GM18517 (cell line): Measurements from ENCODE around the gene CRTC2.
"Not testable (repeated sequence)": the region's sequence is repeated elsewhere in the genome, so short reads cannot be mapped to it uniquely, and the experiment has no call there.

ENCODE experiments used
- ATAC-seq: cut with Tn5 transposase; IDR thresholded peaks from one replicate; pipeline ENCODE4 v1.9.1; 2021; ENCODE audit warnings: mild to moderate bottlenecking, moderate library complexity; ENCODE audit not compliant: unreplicated experiment

CRTC2 gene

DNA sequence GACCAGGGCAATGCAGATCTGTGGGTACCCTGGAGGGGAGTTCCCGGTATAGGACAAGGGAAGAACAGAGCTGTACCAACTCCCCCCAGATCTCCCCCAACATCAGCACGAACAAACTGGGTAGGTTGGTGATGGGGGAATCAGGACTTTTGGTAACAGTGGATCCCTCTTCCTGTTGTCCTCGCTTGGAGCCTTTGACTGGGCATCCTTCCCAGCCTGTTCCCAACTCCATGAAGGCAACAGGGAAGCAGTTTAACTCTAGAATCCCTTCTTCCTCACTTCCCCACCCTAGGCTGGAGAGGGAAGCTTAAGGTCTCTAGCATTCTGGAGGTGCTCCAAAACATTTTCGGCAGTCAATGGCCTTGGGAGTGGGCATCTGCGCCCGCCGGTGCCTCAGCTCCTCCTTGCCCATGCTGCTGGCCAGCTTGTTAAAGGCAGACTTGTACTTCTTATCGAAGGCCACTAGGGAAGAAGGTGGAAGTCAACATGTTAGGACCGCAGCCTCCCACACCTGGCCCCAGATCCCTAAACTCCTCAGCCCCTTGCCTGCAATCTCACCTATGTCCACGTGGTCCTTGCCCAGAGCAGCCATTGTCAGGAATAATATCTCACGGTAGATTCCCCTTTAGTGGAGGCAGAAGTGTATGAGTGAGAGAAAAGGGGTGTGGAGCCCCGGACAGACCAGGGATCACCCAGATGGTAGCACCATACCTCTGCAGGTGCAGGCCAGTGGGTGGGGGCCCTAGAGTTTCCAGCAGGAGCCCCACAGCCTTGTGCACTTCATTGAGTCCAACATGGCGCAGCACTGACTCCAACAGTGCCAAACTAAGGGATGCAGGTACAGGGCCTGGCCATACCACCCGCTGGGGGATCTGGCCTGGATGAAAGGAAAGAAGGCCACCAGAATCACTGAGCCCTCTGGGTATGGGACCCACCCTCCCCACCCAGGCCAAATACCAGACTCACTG is 28.1 kb downstream of the CRTC2 start:
- ATAC-seq: no peak

DNA sequence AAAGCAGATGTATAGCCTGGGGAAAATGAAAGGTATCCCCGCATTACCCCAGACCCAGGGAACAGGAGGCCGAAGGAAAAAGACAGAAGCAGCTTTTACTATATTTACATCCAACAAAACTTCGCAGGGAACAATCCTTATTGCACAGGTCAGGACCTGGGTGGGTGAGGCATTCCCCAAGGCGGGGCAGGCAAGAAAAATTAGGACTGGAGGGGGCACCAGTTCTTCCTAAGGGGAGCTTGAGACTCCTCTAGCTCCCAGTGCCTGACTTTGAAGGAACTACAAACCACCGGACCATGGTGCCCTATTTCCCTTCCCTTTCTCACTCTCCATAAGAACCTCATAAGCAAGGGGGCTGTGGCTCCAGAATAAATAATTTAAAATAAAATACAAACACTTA is 29.0 kb downstream of the CRTC2 start:
- no peak for ATAC-seq

DNA sequence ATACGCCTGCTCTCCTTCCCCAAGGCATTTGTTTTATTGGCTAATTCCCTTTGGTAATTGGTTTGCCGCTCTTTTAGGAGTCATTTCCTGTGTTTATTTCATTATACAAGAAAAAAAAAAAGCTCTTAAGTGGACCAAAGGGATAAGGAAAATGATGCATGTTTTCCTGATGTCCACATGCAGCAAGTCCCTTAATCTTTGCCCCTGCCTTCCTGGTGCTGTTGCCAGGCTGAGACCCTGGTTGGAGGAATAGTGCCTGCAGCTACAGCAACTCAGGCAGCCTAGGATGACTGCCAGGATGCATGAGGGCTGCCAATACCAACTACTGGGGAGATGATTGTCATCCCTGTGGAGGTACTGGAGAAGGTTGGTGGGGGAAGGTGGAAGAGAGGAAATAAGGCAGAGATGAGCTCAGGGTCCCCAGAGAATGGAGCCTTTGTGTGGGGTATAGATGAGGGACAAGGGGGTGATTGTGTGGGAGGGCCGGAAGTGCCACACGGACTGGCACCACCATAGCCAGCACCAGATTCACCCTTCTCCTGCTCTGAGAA is 29.5 kb downstream of the CRTC2 start:
- ATAC-seq: no peak

DNA sequence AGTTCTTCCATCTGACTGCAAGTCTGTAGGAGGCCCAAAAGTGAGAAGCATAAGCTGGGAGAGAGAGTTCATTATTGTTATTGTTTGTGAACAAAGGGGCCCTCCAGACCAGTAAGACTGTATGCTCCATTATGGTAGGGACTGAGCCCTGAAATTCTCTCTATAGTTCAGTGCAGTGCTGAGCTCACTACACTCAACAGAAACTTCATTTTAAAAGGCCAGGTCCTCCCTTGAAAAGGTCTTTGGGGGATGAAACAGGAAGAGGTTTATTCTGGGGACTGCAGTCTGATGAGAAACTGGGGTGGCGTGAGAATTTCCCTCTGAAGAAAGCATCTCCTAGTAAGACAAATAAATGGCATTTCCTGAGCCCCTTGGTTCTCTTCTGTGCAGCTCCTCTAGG is 30.2 kb downstream of the CRTC2 start:
- ATAC-seq: no peak

DNA sequence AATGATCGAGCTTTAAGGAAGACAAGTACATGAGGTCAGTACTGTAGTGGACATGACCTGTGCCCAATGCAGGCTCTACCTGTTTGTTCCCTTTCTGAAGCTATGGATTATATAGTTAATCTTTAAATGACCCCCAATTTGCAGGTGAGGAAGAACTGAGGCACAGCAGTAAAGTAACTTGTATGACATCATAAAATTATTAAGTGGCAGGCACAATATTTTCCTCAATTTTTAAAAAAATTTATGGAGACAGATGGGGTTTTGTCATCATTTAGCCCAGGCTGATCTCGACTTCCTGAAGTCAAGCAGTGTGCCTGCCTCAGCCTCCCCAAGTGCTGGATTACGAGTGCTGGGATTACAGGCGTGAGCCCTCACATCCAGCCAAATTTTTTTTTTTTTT is 32.0 kb downstream of the CRTC2 start:
- no peak for ATAC-seq

DNA sequence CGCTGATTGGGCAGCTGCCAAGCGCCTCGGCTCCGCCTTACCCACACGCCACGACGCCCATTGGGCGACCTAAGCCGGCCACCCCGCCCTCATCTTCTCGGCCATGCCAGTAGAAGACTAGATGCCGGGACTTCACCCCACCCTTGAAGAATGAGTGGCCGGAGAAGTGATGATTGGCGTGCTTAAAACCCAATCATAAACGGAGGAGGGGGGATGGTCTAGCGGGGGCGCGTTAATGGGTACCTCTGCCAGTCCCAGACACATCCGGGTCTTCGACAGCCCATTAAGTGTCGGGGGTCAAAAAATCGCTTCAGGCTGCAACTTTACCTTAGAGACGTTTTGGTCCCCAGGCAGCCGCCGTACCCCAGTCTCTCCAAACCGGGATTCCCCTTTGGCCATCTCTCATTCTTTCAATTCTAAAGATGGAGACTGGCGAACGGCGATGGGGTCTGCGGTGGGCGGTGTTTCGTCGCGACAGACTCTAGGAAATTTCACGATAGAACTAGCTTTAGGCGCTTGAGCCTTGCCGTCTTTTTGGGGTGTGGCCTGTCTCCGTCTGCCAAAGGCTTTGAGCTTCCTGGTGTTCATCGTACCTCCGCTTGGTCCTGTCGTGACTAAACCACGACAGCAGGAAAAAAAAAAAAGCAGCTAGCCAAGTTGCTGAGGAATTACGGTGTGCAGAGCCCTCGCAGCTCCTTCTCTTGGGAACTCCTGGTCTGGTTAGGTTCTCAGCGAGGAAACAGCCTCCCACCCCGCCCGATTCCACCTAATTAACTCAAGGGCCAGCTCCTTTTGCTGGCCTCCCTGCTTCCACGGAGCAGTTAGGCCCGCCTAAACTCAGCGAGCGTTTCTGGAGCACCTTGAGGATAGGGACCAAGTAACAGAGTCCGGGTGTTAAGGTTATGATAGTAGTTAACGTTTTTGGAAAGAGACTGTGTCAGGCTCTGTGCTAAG is 35.2 kb downstream of the CRTC2 start, which contains the start of gene GATAD2B:
Gene GATAD2B (minus strand): TSS at position 1 of the 954 bp plus-strand sequence. CDS start 94,625 bp downstream, outside the sequence.
- ATAC-seq: peak; percentile 89

DNA sequence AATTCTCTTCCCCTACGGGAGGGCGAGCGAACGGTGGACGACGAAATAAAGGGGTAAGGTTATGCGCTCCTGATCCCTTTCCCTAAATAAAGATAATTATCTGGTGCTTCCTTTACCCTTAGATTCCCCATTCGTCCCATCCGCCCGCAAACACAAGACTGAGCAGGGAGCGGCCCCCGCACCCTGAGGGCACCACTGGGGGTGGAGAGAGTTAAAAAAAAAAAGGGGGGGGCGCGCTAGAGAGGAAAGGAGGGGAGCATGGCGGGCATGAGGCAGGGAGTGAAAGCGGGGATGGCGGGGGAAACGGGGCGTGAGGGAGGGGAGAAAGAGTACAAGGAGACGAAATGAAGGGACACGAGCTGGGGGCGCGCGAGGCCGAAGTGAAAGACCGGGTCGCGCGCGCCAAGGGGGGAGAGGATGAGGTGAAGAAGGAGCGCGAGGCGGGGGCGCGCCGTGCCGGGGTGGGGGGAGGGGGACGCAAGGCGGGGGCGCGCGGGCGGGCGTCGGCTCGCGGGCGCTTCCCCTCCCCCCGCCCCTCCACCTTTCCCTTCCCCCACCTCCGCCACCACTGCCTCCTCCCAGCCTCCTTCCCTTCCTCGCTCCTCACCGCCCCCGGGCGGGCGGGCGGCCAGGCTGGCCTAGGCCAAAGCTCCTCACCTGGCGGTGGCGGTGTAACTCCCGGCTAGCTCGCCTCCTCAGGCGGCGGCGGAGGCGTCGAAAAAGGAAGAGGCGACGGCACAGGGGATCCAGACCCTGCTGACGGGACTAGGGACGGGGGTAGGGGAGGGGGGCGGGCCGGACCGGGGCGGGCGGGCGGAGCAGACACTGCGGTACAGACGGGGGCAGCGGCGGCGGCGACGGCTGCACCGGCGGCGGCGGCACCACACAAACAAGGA is 36.1 kb downstream of the CRTC2 start:
- peak; percentile 13 for ATAC-seq

DNA sequence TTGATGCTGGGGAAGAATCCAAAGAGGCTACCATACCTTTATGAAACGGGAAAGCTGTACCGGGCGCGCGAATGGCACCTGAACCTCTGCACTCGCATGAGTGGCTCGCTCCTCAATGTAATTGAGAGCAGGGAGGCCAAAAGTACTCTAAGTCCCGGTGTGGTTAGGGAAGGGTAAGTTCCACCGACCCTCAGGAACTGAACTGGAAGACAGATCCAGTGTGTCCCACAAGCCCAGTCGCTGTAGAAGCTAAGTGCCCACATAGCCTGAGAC is 36.7 kb downstream of the CRTC2 start:
- no peak for ATAC-seq

DNA sequence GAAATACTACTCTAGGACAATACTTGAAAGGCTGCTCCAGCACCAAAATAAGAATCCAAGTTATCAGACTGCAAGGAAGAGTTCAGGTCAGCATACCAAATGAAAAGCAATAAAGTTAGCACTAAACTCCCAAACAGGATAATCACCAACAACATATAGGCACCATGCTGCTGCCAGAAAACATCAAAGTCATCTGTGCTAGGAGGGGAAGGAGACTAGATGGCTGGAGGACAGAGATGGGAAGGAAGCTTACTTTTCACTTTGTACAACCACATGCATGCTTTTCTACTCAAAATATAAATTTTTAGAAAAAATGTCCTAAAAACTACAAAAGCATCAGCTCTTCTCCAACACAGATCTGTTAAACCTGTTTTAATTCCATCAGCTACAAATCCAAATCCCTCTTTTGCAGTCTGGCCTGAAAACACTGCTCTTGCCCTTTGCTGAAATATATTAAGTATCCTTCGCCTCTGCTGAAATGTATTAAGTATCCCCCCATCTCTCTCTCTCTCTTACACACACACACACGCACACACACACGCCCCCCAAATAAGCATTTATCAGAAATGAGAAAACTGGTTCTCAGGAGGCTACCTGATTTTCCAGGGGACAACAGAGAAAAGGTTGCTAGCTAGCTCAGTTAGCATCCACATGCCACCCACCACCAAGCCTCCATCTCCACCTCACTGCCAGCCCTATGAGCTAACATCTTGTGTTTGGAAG is 37.2 kb downstream of the CRTC2 start:
- no peak for ATAC-seq

DNA sequence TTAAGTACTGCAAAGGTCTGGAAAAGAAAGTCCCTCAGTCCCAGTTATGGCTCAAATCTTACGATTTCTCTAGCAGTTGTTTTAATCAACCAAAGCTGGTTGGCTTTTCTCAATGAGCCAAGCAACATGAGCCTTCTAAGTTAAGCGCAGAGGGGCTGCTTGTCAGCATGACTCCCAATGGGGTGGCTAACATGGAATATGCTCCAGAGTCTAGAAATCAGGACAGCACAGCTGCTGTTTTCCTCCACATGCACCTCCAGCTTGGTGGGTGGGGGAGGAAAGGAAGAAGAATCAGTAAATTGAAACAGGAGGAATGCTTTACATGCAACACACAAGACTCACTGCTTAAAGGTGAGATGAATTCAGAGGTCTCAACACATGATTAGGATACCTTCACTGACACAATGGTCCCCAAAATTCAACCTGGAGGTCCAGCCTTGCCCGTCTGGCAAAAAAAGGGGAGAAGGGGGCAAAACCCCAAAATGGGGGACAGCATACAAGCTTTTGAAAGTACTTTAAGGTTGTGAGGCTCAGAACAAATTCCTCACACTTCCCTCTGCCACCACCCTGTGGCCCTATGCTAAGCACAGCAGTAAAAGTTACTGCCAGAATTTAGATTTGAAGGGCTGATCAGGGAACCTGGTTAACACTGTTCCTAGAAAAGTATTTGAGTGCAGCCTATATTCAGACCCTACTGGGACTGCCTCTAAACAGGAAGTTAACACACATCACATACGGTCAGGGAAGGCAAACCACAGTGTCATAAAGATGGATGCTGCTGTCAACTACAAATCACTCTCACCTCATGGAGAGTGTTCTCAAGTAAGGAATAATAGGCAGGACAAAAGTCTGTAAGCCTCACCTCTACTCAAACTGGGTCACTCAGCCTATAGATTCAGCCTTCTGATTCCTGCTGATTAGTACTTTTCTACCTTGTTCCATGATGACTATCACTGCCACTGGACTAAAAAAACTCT is 38.2 kb downstream of the CRTC2 start:
- no peak for ATAC-seq

DNA sequence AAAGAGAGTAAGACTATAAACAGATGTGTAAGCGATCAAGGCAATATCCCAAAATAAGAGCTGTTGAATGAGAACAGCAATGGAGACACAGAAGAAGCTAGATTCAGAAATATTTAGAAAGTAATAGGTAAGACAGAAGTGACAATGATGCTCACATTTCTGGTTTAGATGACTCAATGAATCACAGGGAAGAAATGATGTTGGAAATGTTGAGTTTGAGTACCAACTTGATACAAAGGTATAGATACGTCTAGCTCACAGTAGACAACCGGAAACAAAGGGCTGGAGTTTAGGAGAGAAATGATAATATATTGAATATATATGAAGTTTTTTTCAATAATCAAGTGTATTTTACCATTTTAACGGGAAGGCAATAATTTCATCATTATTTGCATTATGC is 42.1 kb downstream of the CRTC2 start:
- no peak for ATAC-seq

DNA sequence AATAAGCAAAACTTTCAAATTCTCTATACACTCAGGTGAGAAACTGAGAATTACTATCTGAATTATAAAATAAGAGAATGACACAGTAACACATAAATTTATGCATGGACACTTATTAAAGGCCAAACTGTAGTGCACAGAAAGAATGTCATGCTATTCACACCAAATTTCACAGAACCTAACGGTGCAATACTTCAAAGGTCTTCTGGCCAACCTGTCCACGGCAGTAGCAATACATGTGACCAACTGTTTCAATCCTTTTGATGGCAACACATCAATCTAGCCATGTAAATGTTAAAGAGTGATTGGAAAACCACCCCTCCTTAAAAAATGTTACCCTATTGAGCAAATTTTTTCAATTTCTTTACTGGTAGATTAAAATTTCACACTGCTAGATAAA is 46.1 kb downstream of the CRTC2 start:
- ATAC-seq: no peak

DNA sequence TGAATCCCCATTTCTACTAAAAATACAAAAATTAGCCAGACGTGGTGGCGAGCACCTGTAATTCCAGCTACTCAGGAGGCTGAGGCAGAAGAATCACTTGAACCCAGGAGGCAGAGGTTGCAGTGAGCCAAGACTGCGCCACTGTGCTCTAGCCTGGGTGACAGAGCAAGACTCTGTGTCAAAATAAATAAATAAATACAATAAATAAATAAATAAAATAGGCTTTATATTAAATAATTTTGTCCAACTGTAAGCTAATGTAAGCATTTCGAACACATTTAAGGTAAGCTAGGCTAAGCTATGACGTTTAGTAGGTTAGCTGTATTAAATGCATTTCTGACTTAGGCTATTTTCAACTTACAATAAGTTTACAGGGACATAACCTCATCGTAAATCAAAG is 47.9 kb downstream of the CRTC2 start:
- not testable (repeated sequence) for ATAC-seq

DNA sequence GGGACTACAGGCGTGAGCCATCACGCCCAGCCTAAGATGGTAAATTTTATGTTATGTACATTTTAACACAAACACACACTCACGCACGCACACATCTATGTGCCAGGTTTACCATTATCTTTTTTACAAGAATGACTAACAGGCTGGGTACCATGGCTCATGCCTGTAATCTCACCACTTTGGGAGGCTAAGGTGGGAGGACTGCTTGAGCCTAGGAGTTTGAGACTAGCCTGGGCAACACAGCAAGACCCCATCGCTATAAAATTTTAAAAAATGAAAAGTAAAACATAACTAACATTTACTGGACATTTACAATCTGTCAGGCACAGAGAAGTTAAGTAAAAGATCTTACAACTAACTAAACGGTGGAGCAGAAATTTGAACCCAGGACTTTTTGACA is 50.3 kb downstream of the CRTC2 start:
- no peak for ATAC-seq

DNA sequence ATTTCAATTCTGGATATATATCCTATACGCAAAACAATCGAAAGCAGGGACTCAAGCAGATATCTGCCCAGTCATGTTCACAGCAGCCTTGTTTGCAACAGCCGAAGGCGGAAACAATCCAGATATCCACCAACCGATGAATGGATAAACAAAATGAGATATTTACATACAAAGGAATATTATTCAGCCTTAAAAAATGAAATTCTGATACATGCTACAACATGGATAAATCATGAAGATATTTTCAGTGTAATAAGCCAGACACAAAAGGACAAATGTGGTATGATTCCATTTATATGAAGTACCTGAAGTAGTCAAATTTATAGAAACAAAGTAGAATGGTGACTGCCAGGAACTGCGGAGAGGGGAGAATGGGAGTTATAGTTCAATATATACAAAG is 51.3 kb downstream of the CRTC2 start:
- no peak for ATAC-seq

DNA sequence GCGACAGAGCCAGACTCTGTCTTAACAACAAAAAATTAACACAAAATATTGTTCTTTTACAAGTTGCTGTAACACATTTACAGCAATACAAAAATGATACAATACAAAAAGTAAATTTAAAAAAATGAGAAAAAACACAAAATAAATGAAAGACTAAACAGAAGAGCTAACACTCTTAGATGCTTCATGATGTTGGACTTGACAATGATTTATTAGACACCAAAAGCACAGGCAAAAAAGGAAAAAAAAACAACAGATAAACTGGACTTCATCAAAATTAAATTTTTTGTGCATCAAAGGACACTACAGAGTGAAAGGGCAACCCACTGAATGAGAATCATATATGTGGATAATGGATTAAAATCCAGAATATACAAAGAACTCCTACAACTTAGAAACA is 52.0 kb downstream of the CRTC2 start:
- no peak for ATAC-seq

DNA sequence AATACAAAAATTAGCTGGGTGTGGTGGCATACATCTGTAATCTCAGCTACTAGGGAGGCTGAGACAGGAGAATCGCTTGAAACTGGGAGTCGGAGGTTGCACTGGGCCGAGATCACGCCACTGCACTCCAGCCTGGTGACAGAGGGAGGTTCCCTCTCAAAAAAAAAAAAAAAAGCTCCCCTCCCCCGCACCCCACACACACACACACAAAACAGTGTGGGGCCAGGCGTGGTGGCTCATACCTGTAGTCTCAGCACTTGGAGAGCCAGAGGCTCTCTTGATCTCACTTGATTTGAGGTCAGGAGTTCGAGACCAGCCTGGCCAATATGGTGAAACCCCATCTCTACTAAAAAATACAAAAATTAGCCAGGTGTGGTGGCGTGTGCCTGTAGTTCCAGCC is 52.5 kb downstream of the CRTC2 start:
- not testable (repeated sequence) for ATAC-seq

DNA sequence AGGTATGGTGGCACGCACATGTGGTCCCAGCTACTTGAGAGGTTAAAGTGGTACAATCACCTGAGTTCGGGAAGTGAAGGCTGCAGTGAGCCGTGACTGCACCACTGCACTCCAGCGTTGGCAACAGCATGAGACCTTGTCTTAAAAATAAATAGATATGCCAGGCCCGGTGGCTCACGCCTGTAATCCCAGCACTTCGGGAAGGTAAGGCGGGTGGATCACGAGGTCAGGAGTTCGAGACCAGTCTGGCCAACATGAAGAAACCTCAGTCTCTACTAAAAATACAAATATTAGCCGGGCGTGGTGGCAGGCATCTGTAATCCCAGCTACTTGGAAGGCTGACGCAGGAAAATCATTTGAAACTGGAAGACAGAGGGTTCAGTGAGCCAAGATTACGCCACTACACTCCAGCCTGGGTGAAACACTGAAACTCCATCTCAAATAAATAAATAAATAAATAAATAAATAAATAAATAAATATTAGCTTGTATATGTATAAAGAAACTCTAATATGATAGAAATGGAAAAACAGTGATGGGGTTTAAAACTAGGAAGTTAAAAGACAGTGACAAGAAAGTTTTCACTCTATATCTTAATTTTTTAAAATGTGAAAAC is 54.5 kb downstream of the CRTC2 start:
- ATAC-seq: no peak
